Hindlimb muscle (tissue), 1 donor: Measurements from ENCODE around the gene TIMP4. TPM values are rescaled to one million over a fixed set of nuclear protein-coding genes. Genes with fewer than 3 reads are reported as not detected.
A peak's percentile ranks its signal among the peaks of the same experiment; 100 is the strongest.

Source experiments
- DNase-seq: peaks from one replicate; pipeline ENCODE4 v3.0.0-alpha.2; 2013
- polyA plus RNA-seq: library from polyadenylated mRNA; unstranded; fragments of 120-200 nt; gene quantifications from one replicate; pipeline ENCODE4 v1.2.1, GENCODE V29; 2013; ENCODE audit not compliant: insufficient read length

TIMP4 gene
- polyA plus RNA-seq, 1 donor, result 2.1 TPM

GRCh38 chr3:12185172-12185710, 26.5 kb upstream of the TIMP4 start:
- DNase-seq, result no peak

GRCh38 chr3:12184541-12184940, 25.8 kb upstream of the TIMP4 start:
- no peak for DNase-seq

DNA sequence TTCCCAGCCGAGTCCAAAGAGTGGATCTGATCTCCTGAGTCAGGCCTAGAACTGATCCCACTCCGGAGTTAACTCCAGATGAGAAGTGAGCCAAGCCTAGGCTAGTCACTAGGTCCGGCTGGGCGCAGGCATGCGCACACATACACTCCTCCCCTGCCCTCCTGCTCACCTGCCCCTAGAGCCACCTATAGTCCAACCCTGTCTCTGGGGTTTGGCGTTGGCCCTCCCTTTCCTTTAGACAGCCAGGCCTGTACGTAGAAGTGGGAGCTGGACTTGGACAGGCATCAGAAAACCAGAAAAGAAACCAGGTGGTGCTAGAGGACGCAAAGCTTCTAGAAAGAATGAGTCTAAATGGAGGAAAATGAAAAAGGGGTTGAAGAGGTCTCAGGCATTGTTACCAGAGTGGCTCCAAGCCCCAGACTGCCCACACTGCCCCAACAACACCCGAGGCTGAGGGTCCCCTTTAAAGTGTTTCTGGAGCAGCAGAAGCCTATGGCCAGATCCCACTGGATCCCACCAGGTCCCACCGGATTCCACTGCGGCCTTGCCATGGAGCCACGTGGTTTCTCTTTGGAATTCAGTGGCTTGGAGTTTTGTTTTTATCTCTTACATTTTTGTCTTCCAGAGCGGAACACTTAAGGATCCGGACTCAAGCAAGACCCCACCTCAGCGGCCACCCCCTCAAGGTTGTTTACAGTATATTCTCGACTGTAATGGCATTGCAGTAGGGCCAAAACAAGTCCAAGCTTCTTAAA, 24.2 kb upstream of the TIMP4 start:
- DNase-seq, result no peak

DNA sequence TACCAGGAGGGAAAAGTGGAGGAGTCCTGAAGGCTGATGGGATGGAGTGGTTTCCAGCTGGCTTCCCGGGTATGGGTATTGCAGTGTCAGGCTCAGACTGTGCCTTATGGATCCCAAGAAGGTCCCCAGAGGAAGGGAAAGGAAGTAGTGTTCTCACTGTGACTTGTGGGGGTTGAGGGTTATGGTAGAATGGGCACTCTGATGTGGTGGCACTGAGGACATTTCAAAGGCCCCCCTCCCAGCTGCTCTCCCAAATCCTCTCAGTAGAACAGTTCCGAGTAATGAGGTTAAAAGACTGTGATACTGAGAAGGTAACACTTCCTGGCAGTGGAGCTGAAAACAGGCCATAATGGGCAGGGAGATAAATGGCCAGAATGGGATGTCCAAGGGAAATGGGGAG, 23.1 kb upstream of the TIMP4 start:
- no peak for DNase-seq

DNA sequence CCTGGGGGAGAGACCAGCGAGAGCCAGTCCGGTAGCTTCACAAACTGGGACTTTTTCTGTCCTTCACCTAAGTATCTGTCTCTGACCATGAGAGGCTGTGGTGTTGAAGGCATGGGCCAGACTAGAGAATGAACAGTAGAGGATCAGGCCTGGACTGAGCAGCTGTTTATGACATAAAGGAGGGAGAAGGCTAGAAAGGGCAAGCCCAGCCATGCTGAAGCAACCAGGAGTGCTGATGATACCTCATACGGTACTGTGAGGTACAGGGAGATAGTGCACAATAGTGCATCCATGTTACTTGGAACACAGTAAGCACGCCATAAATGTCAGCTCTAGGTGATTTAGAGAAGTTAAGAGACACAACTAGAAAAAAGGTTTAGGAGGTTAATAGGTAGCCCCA, 22.6 kb upstream of the TIMP4 start:
- no peak for DNase-seq

GRCh38 chr3:12180631-12181030, 21.9 kb upstream of the TIMP4 start:
- DNase-seq, result no peak

GRCh38 chr3:12180218-12180617, 21.5 kb upstream of the TIMP4 start:
- no peak for DNase-seq

- DNase-seq, result no peak
Measured at GRCh38 chr3:12179441-12179840, 20.7 kb upstream of the TIMP4 start.

DNA sequence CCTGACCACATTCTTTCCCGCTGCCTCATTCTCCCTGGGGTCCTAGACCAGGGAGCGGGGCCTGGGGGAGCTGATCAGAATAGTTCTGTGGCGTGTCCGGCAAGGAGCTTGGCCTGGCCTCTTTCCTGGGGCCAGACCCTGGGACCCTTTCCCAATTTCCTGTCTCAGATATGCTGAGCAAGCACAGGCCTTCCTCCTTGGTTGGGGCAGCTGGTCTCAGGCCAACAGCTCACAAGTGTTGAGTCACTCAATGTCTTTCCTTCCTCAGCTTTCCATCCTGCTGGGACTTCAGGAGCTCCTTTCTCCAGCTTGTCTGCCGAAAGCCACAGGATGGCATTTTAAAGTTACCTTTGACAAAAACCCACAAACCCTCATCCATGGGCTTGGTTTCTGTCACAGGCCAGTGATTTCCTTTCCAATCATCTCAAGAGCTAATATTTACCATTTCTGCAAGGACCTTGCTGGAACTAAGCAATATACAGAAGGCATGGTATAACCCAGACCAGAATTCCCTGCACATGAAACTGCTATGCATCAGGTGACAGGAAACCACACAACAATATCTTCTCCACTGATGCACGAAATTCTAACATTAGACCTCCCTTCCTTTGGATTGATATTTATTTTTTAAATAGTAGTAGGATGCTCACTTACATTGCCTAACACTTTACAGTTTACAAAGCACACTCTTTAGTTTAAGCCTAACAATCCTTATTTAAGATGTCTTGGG, 19.5 kb upstream of the TIMP4 start:
- DNase-seq, result no peak

DNA sequence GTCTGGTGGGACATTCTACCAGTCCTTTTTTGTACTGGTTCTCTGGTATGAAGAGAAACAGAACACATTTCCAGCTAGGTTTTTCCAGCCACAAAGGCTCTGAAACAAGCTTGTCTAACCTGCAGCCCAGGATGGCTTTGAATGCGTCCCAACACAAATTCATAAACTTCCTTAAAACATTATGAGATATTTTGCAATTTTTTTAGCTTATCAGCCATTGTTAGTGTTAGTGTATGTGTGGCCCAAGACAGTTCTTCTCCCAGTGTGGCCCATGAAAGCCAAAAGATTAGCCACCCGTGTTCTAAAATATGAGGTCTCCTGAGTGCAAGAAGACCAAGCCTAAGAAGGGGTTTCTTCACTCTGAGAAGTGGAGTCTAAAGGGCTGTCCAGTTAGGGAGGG, 18.4 kb upstream of the TIMP4 start:
- no peak for DNase-seq

DNA sequence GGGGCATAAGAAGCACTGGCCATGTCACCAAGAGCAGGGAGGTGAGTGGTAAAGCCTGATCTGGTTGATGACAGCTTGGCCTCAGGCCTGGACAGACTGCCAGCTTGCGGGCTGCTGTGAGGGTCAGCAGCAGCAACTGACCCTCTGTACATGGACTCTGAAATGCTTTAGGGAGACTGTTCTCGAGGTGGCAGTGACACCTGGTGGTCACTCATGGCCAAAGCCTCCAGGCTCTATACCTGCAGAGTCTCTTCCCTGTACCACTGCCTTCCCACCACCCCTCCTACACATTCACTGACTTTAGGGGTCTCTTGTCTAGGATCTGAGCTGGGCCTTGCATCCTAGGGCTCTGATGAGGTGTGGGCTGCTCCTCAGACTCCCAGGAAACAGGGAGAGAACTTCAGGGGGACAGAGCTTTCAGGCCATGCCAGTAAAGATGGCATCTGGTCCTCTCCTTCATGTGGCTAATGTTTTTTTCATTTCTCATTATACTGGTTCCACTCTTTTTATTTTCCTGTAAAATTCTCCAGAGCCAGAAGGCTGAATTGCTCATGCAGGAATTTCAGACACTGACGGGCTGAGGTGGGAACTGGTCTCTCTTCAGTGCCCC, 17.2 kb upstream of the TIMP4 start:
- DNase-seq, result peak; percentile 58

GRCh38 chr3:12175137-12175593, 16.5 kb upstream of the TIMP4 start:
- no peak for DNase-seq

GRCh38 chr3:12170207-12170606, 11.5 kb upstream of the TIMP4 start:
- DNase-seq, result no peak

- no peak for DNase-seq
Measured at GRCh38 chr3:12165909-12166308, 7.2 kb upstream of the TIMP4 start.

GRCh38 chr3:12159227-12159601, 502 bp upstream of the TIMP4 start:
- DNase-seq, result no peak

DNA sequence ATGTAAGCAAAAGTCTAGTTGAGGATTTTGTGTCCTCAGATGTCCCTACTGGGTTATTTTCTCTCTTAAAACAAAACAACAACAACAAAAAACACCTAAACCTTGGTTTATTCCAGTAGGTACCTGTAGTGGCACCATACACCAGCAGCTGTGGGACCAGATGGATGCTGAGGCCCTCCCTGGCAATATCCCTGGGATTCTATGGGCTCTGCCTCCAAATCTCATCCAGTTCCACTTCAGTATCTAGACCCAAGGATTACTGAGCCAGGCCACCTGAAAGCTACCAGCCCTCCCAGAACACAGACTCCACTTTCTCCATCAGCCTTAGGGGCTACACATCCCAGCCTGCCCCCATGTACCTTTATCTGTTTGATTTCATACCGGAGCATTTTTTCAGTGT, 1.7 kb downstream of the TIMP4 start:
- DNase-seq, result no peak

DNA sequence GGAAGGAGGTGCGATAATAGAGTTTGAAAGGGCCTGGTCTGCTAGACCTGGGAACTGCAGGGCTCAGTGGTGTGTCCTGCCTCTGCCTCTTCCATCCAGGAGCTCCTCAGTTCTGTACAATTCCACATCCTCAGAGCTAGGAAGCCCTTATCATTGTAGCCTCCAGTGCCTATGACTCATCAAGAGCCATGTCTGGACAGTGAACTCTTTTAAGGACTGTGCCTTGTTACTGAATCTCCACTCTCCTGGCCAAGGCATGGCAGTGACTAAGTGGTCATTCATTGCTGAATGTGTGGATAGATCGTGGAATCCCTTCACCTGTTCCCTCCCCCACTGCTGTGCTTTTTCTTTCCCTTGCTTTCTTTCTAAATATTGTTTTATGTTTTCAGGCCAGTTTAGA, 2.9 kb downstream of the TIMP4 start:
- DNase-seq, result no peak

DNA sequence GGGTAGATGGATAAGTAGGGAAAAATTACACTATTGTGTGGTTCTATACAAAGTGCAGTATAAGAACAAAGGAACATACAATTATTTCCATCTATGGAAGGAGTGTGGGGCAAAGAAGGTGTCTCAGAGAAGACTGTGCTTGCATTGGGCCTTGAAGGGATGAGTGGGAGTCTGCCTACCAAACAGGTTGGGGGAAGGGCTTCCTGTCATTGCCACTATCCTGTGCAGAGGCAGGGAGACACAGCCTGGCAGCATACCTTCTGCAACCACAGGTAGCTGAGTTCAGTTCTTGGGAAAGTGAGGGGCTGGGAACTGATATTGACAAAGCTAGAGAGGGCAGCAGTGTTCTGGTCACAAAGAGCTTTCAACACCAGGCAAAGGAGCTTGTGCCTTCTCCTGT, 3.4 kb downstream of the TIMP4 start:
- no peak for DNase-seq

DNA sequence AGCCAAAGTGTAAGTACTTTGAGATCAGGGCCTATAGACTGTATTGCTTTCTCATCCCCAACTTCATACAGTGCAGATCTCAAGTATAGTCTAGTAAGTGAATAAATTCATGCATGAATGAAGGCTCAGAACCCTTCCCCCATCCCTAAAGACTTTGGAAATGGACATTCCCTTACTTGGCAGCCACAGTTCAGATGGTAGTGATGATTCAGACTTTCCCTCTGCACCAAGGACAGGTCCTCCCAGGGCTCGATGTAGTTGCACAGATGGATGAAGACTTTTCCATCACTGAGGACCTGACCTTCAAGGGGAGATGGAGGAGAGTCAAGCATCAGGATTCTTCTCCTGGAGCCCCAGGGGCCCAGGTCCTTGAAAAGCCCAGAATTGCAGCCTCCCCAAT, 4.6 kb downstream of the TIMP4 start:
- DNase-seq, result no peak

GRCh38 chr3:12150112-12150511, 8.6 kb downstream of the TIMP4 start:
- DNase-seq, result no peak

DNA sequence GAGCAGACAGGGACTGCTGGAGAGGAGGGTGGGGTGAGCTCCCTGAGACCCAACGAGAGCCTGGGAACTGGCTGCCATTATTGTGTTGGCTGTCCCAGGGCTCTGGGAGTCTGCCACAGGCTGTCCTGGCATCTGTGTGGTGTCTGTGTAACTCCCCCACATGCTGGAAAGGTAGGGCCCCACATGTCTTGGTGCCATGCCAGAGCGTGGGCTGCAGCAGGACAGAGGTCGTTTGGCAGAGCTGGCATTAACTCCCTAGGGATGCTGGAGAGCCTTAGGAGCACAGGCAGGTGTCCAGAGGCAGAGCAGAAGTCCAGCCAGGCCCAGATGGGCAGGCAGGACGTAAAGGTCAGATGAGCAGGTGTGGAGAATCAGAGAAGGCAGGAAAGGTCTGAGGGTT, 9.7 kb downstream of the TIMP4 start:
- no peak for DNase-seq

DNA sequence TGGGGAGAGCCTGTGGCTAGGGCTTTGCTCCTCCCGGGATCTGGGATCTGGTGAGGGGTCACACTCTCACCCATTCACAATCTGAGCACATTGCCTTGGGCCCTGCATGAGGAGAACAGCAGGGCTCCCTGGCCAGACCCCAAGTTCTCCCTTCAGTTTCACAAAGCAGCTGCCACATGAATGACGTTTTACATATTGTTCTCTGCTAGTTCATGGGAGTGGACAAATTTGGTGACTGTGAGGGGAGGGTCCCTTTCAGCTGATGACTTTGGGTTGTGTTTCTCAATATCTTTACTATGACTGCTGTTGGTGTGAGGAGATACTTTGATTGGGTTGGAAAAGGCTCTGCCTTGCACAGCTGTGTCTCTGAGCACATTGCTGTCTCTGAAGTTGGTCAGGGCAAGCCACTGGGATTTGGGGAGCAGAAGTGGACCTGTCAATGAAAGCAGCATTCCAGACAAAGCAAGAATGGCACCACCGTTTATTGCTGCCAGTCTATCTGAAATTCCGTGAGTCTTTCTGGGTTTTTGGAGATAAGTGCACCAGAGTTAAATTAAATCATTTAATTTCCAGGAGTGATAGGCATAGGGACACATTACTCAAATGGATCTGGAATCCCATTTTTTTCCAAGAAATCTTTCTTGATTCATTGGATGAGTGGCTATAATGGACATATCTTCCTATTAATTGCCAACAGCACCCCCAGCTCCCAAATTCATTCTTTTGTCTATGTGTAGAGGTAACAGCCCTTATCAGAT, 10.3 kb downstream of the TIMP4 start:
- no peak for DNase-seq
